ENCODE results near the gene BANF2. TPM values are rescaled to one million over a fixed set of nuclear protein-coding genes. Genes with fewer than 3 reads are reported as not detected.
A peak's percentile ranks its signal among the peaks of the same experiment; 100 is the strongest.

Gene BANF2
- total and polyA plus RNA-seq, 2 of the 13 experiments (the other 11 are each of a cell fraction or from before 2014, with no cell fraction given) = 0.35 TPM; not detected in 1

- FAIRE-seq (no peak), ATAC-seq (peak; percentile 15), DNase-seq (ENCODE audit: low spot score) (no peak)
- ChIA-PET CTCF (ENCODE audit: low intra/inter-chr PET ratio, low total read pairs) (no interaction called here), POLR2A (interaction anchor here (0.9 to 1.8 kb wide), 3 partner anchors 13 to 196 kb away, joined by 3 to 5 read pairs (median 4); no protein-coding TSS in a partner anchor)
- Histone ChIP-seq H3K27me3 (ENCODE audit: control insufficient read depth in 1 of 2, insufficient read depth in 2 of 2, low read length in 2 of 2) (no peaks in the 10 kb centered on the region), H3K79me2 (ENCODE audit: insufficient read depth, low read length) (peaks cover 90% of the 10 kb centered on the region), H2AFZ (ENCODE audit: low read length) (no peak overlapping the region), H3K9me3 (ENCODE audit: low read length) (no peaks in the 10 kb centered on the region), H3K4me3 (replicated peaks in 1 of 3; ENCODE audit: insufficient read depth in 1 of 3, low read depth in 2 of 3, low read length in 3 of 3) (no peak overlapping the region), H3K4me2 (ENCODE audit: low read depth, low read length) (peak overlapping the region; percentile 2; the same call in 1 of the 2 replicates), H3K9ac (ENCODE audit: insufficient read depth, low read depth, low read length) (no peak overlapping the region), H3K4me1 (ENCODE audit: insufficient read depth, low read length) (peaks cover 58% of the 10 kb centered on the region), H3K36me3 (replicated peaks in 1 of 2; ENCODE audit: control insufficient read depth in 1 of 2, insufficient read depth in 2 of 2, low read length in 2 of 2) (peaks cover 35 to 65% of the 10 kb centered on the region in 2 experiments), H4K20me1 (ENCODE audit: insufficient read depth, low read length) (peaks cover 93% of the 10 kb centered on the region), H3K27ac (ENCODE audit: extremely low read length, insufficient read depth, low read length) (peak overlapping the region; percentile 21)
- intact Hi-C loops (cut with micrococcal nuclease; ENCODE audit: unreplicated experiment) (no loop called here), in situ Hi-C loops (cut with HindIII; ENCODE audit: extremely low pct_ligation_motif_present, low pct_unique_long_range_greater_than_20kb) (no loop called here)
- WGBS (ENCODE audit: low lambda C conversion rate) = 70% methylated on average over 10 of the region's 10 CpGs
- no TSS peak for BruUV-seq (replicated peaks)
- TF ChIP-seq CHD2 (IDR thresholded peaks at IDR 0.05; ENCODE audit: low read depth, low read length) = no peak
- no peak for TF ChIP-seq CBX1 (IDR thresholded peaks at IDR 0.05; ENCODE audit: low read depth)
- TF ChIP-seq SP140L (CRISPR knock-in tag; IDR thresholded peaks at IDR 0.05; ENCODE audit: borderline replicate concordance) = no peak
- no peak for TF ChIP-seq NFE2L2 (IDR thresholded peaks at IDR 0.05; ENCODE audit: low read length)
- no peak for TF ChIP-seq JARID2 (CRISPR knock-in tag; IDR thresholded peaks at IDR 0.05; ENCODE audit: insufficient replicate concordance)
- peak; percentile 73 for TF ChIP-seq FOSL2 (CRISPR knock-in tag; IDR thresholded peaks at IDR 0.05)
- TF ChIP-seq ZNF12 (CRISPR knock-in tag; IDR thresholded peaks at IDR 0.05) = no peak
- TF ChIP-seq ZNF564 (CRISPR knock-in tag; IDR thresholded peaks at IDR 0.05) = no peak
- TF ChIP-seq HOXA7 (CRISPR knock-in tag; IDR thresholded peaks at IDR 0.05) = no peak
- no peak for TF ChIP-seq FOXK2 (IDR thresholded peaks at IDR 0.05)
- TF ChIP-seq CEBPG (CRISPR knock-in tag; IDR thresholded peaks at IDR 0.05) = no peak
- TF ChIP-seq NFIB (CRISPR knock-in tag; IDR thresholded peaks at IDR 0.05; ENCODE audit: borderline replicate concordance) = no peak
- TF ChIP-seq JUND (CRISPR knock-in tag; IDR thresholded peaks at IDR 0.05) = no peak
- TF ChIP-seq RBM22 (optimal IDR thresholded peaks at IDR 0.05; ENCODE audit: low read length) = peak; percentile 92
- TF ChIP-seq, protein P1, sequence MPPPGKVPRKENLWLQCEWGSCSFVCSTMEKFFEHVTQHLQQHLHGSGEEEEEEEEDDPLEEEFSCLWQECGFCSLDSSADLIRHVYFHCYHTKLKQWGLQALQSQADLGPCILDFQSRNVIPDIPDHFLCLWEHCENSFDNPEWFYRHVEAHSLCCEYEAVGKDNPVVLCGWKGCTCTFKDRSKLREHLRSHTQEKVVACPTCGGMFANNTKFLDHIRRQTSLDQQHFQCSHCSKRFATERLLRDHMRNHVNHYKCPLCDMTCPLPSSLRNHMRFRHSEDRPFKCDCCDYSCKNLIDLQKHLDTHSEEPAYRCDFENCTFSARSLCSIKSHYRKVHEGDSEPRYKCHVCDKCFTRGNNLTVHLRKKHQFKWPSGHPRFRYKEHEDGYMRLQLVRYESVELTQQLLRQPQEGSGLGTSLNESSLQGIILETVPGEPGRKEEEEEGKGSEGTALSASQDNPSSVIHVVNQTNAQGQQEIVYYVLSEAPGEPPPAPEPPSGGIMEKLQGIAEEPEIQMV (CRISPR knock-in tag; IDR thresholded peaks at IDR 0.05; ENCODE audit: low read depth) = no peak
- TF ChIP-seq CEBPB (IDR thresholded peaks at IDR 0.05; ENCODE audit: borderline replicate concordance, low read depth, low read length) = peak; percentile 45; the same call in 1 of the 2 replicates
- no peak for TF ChIP-seq ZNF124 (CRISPR knock-in tag; IDR thresholded peaks at IDR 0.05)
- TF ChIP-seq SP4 (CRISPR knock-in tag; IDR thresholded peaks at IDR 0.05) = no peak
- 0 out of 2 replicates have a peak, but pooled peaks have one; percentile 56 for TF ChIP-seq ZKSCAN8 (CRISPR knock-in tag; IDR thresholded peaks at IDR 0.05; ENCODE audit: borderline replicate concordance)
- TF ChIP-seq ZNF644 (CRISPR knock-in tag; IDR thresholded peaks at IDR 0.05; ENCODE audit: low read depth) = no peak
- TF ChIP-seq CCDC6 (CRISPR knock-in tag; IDR thresholded peaks at IDR 0.05) = peak; percentile 61; the same call in 1 of the 2 replicates
- no peak for TF ChIP-seq RBAK (CRISPR knock-in tag; IDR thresholded peaks at IDR 0.05)
- TF ChIP-seq FOXO4 (CRISPR knock-in tag; conservative IDR thresholded peaks at IDR 0.05) = 0 out of 2 replicates have a peak, but pooled peaks have one; percentile 46
Measured at GRCh38 chr20:17662333-17663039, 37.3 kb upstream of the BANF2 start.

All from HepG2 (cell line).